GM19438 (cell line): Measurements from ENCODE around the gene NELL1.
"Not testable (repeated sequence)": the region's sequence is repeated elsewhere in the genome, so short reads cannot be mapped to it uniquely, and the experiment has no call there.

Source experiments
- ATAC-seq: cut with Tn5 transposase; IDR thresholded peaks from one replicate; pipeline ENCODE4 v1.9.1; 2021; ENCODE audit warnings: low read depth; ENCODE audit not compliant: unreplicated experiment

Gene NELL1

DNA sequence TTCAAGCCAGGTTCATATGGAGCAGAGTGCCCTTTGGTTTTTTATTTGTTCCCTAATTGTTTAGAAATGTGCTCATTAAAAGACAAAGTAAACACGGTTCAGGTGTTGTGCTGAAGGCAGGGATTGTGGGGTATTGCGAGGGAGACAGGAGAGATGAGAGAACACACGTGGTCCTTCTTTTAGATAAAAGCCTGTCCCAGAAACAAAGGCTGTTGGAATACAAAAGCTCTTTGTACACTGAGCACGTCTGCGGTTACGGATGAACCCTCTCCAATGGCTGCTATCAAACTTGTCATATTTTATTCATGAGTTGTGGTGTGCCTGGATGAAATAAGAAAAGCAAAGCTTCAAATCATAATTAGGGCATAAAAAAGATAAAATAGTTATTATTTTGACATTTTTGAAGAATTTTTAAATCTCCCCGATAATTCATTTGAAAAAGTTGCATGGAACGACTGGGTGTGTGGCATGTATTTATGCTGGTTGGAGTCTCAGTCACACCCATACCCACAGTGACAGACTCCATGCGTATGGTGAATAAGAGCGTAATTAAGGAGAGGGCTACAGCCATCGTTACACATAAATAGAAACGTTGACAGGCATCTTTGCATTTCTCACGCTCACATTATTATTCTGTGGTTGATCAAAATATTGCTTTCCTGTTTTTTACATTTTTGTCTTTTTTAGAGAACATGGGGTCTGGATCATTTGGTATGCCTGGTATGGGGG lies 92.9 kb downstream of the NELL1 start:
- no peak for ATAC-seq

DNA sequence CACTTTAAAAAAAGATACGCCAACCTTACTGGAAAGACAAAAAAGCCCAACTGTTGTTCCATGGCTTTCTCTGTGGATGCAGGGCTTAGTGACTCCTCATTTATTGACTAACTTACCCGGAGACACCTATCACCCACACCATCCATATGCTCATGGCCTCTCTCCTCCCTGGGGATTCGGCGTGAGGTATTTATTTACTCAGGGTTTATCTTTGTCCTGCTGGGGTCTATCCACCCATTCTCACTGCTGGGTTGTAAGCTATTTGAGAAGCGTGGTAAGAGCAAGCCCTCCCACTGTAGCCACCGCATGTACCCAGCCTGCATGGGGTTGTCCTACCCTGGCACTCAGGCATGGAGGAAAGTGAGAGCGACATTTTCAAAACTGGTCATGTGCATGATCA lies 93.6 kb downstream of the NELL1 start:
- ATAC-seq = no peak

DNA sequence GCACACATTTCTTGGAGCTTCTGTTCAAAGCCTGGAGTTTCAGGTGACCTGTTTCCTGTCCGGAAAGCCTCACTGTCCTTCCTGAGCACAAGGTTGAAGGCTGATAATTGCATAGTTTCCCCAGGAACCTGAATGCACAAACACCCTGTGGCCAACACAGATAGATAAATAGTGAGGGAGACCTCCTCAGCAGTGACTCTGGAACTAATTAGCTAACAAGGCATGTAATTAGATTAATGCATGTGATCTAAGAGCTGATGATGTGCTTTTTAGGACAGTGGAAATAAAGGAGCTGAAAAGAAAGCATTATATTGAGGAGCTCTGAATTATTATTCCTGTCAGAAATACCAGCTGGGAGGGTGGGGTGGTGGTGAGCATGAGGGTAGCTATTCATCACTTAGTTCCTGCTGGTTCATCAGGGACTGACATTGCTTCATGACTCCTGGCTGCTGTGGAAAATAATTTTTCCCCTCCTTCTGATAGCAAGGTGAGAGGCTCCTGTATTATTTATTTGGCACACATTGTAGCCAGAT lies 101.1 kb downstream of the NELL1 start:
- no peak for ATAC-seq

DNA sequence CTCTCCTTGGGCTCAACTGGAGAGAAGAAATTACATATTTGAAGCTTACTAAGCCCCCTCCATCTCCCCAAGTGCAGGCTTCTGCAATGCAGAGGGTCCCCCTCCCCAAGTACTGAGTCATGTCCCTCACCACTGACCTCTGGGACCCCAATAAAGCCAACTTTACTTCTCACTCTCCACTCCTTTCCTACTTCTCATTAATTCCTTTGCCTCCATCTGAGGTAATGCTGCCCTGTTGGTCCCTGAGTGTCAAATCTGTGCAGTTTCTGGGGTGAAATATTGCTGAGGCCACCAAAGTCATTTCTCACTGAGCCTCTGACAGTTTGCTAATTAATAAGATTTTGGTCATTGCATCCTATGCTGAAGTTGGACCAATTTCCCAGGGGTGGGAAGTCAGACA lies 101.6 kb downstream of the NELL1 start:
- no peak for ATAC-seq

DNA sequence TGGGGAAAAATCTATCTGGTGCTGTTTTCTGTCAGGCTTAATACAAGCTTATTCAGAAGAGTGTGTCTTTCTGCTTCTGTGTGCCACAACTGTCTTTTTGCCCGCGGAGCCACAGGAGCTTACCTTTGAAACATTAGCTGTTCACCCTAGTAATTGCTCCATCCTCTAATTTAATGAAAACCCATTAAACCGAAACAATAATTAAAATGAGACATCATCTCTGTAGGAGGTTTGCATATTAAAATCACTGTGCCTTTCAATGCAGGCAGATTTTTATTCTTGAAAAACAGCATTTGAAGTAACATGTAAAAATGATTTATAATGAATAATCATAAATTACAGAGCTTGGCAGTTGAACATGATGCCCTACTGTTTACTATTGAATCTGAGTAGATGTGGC lies 102.3 kb downstream of the NELL1 start:
- no peak for ATAC-seq

DNA sequence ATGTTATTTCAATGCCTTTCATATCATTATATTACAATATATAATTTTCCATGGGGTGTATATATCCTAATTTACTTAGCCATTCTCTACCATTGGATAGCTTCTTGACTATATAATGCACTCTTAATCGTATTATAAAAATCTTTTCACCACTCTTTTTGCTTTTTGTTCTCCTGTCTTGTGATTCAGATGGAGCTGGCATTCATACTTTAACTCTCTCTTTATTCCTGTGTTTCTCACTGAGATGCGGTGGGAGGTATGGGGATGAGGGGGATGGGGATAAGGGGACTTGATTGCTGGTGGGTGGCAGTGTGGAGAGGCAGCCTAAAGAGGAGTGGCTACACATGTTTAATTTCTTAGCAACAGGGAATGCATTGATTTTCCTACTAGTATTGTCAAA lies 105.9 kb downstream of the NELL1 start:
- ATAC-seq = no peak

DNA sequence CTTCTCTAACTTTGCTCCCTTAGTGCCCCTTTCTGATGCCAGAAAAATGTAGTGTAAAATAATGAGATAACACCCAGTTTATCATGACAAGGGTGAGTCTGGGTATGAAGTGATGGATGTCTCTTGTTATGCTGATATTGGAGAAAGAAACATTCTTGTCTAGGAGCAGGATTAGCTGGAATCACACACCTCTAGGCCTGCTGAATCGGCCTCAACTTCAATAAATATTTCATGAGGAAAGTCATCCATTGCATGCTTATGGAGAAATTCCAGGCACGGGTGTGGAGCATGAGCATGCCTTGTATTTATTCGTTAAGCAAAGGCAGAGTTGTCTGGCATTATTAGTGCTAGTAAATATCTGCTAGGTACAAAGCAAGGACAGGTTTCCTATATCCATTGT lies 113.4 kb downstream of the NELL1 start:
- no peak for ATAC-seq

DNA sequence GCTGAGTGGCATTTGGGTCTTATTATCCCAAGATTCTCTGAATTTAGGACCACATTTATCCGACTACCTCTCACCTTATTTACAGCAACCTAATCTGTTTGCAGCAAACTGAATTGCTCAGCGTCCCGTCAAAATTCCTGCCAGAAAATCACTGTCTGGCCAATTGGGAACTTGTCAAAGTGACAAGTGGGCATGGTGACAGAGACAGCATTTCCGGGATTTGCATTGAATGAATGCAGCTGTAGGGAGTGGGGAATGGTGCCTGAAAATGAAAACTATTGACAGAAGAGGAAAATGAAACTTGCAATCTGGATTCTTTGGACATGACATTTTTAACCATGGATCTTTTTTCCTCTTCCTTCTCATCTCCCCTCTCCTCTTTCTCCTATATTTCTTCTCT lies 113.8 kb downstream of the NELL1 start:
- no peak for ATAC-seq

DNA sequence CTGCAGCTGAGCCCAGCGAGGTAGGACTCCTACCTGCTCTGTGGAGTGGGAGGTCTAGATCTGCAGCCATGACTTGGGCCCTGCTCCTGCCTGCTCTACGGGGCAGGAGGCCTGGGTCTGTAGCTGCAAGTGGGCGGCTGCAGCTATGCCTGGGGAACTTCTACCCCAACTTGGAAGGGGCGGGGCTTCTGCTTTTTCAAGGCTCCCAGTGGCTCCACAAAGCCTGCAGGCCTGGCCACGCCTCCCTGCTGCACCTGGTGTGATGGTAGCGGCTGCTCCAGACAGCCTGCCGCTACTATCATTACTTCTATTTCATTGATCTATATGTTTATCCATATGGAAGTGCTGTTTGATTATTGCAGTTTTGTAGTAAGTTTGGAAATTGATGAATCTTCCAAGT lies 121.2 kb downstream of the NELL1 start:
- no peak for ATAC-seq

DNA sequence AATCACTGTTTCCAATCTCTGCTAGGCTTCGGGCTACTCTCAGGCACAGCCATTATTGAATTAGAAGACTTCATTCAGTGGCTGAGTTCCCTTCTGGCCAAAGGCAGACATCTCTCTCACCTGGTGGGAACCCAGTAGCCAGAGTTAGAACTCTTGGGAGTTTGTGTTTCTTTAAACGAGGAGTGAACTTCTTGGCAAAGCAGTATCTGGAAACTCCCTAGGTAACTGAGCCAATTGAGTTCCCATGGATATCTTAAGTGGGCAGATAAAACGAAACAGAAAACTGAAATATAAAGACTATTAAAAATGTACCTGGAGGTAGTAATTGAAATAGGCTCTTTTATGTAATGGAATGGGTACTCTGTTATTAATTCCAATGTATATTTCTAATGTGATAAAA lies 125.6 kb downstream of the NELL1 start:
- ATAC-seq = no peak

DNA sequence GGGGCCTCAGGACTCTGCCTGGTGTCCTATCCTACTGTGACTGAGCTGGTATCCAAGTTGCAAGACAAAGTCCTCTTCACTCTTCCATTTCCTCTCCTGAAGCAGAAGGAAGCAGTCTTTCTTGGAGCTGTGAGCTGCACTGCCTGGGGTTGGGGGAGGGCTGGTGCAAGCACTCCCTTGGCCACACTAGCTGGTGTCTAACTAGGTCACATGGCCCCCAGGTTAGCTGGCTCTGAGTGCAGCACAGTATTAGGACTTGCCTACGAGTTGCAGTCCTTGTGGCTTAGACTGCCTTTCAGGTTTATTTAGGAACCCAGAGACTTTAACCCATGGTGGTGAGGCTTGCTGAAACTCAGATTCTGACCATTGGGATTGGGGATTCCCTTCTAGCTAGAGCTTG lies 138.9 kb downstream of the NELL1 start:
- no peak for ATAC-seq

DNA sequence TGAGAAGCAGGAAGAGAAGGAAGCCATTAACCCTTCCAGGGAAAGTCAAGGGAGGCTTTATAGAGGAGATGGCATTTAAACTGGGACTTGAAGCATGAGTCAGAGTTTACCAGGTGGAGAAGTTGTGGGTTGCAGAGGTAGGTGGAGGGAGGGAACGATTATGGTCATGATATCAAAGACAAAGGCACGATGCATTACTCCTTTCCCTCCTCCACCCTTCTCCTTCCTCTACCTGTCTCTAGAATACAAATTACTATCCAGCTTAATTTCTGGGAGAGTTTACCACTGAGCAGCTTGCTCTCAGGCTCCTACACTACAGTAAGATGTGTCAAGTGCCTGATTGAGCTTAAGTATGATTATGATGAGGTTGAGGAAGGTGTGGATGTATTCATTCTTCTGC lies 151.7 kb downstream of the NELL1 start:
- ATAC-seq = no peak

DNA sequence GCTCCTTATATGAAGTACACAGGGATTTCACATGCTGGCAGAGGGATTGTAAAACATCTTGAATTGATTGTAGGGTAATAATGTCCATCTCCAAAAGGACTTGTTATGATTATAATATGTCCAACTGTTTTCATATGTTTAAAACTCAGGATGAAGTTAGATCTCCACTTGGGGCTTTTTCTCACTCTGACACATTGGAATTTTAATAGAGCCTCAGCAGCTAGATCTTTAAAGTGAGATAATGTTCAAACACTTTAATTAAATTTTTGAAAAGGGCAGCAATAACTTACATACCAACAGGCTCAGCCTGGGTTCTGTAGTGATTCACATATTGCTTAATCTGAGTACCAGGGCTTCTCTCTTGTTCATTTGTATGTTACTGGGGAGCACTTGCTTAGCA lies 152.1 kb downstream of the NELL1 start:
- no peak for ATAC-seq

DNA sequence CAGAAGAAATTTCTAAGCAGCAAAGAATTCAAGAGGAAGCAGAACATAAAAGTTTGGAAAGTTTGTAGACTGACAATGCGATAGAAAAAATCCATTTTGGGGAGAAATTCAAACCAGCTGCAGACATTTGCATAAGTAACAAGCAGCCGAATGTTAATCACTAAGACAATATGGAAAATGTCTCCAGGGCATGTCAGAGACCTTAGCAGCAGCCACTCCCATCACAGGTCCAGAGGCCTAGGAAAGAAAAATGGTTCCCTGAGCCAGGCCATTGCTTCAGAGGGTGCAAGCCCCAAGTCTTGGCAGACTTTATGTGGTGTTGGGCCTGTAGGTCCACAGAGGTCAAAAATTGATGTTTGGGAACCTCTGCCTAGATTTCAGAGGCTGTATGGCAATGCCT lies 155.4 kb downstream of the NELL1 start:
- no peak for ATAC-seq

DNA sequence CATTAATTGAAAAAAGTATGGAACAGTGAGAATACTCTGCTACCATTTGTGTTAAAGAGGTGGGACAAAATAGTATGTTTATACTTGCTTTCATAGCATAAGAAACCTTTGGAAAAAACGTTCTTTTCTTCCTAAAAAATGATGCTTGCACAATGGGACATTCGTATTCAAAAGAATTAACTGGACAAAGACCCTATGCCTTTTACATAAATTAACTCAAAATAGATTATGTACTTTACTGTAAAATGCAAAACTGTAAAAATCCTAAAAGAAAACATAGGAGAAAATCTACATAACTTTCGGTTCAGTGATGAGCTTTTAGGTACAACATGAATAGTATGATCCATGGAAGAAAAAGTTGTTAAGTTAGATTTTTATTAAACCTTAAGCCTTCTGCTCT lies 166.2 kb downstream of the NELL1 start:
- ATAC-seq = no peak

DNA sequence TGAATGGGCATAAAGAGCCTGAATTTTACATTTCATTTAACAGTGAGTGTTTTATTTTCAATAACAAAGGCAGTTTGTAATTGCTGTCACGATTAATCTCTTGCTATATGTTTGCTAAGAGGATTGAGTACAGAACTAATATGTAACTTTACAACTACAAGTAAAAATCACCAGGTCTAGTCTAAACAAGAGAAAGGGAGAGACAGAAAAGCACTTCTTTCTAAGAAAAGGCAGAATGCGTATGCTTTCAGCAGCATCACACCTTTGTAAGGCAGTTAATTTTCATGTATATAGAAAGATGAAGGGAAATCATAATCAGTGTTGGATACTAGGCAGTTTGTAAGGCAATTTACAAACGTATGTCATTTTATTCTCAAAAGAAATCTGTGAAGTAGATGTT lies 169.8 kb downstream of the NELL1 start:
- no peak for ATAC-seq

DNA sequence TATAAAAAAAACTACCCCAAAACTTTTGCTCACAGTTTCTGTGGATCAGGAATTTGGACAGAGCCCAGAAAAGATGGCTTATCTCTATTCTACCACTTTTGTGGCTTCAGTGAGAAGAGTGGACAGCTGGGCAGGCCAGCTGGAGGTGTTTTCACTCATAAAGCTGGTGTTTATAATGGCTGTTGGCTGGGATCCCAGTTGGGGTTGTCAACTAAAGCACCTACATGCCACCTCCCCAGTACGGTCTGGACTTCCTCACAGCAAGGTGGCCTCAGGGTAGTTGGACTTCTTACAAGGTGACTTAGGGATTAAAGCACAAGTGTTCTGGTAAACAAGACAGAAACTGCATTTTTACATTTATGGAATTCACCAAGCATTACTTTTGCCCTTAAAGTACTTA lies 171.0 kb downstream of the NELL1 start:
- no peak for ATAC-seq

DNA sequence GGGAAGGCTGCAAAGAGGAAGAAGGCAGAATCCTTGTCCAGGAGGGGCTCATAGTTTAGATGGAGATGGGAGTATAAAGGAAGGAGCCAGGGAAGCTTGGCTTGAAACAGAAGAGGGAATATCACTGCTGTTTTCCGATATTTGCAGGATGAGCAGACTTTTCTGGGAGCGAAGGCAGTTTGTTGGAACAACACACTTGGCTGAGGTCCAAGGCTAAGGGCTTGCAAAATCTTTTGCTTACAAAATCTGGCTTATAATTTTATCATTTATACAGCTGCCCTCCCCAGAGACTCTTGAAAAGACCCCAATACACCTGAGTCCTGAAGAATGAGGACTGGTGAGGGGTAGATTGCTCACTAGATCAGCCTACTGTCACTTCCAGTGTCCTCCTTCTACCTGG lies 174.8 kb downstream of the NELL1 start:
- ATAC-seq = no peak

DNA sequence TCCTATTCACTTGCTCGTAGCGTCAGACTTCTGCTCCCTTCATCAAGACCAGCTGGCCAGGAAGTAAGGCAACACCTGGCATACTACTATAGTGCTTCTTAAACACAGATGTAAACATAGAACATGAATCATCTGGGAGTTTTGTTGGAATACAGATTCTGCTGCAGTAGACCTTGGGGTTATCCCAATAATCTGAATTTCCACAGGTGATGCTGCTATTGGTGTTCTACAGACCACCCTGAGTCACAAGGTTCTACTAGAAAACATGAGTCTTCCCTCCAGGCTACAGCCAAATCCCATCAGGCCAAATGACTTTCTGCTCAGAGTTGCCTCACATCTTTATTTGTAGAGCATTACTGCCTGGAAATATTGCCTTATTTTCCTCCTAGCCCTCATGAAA lies 175.2 kb downstream of the NELL1 start:
- ATAC-seq = no peak

DNA sequence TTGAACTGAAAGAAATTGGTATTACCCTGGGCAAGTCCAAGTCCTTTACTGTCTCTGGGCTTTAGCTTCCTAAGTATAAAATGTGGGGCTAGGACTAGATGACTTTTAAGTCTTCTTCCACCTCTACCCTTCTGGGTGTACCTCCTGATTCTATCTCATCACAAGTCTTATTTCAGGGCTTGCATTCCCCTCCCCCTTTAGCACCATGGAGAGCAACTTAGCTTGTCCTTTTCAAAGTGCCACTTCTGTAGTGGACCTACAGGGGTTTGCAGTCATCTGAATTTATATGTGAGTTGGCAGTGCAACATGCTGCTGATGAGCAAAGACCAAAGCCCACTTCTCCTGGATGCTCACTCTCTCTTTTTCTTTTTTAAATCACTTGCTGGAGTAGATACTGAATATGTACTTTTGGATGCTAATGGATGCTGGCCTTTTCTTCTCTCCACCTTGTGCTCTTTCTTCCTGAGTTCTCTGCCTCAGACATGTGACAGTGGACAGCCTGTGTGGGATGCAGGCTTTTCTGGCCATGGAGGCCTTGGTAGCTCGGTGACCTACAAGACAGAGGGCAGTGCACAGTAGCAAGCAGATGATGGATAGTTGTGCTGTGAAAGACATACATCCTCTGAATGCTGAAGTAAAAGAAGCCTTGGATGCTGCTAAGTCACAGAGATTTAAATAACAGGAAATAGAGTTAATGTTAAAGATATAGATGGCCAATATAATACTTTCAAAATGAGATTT lies 185.0 kb downstream of the NELL1 start:
- ATAC-seq = no peak

DNA sequence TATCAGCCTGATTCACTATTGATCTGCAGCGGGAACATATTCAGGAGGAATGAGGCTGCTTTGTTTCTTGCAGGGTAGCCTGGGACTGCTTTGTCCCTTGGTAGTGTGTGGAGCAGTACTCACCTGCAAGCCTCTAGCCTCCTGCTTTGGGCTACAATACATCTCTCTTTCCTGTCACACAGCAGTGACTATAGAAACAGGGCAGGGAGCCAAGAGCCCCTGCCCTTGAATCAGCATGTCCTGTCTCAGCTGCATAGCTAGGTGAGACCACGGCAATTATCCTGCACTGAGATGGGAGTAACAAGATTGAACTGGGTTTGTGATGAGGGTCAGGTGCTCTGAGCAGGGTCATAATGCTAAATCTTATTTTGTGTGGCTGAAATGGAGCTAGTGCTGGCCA lies 191.9 kb downstream of the NELL1 start:
- ATAC-seq = no peak

DNA sequence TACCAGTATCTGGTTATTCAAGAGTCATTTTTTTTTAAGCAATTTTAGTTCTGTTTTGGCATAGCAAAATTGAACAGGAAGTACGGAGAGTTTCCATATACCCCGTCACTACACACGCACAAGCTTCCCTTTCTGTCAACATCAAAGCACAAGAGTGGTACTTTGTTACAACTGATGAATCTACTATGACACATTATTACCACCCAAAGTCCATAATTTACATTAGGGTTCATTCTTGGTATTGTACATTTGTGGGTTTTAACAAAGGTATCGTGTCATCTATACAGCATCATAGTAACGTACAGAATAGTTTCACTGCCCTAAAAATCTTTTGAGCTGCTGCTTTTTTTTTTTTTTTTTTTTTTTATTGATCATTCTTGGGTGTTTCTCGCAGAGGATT lies 192.9 kb downstream of the NELL1 start:
- not testable (repeated sequence) for ATAC-seq
